Upper lobe of right lung (tissue), 1 donor: ENCODE measurements around the gene TBC1D17. TPM values are rescaled to one million over a fixed set of nuclear protein-coding genes. Genes with fewer than 3 reads are reported as not detected.

Experiments
- ATAC-seq: fragments of 200-7000 bp; cut with Tn5 transposase; one replicate; pipeline ENCODE4 v1.9.1; 2020; ENCODE audit warnings: mild to moderate bottlenecking, moderate library complexity
- DNase-seq: peaks from one replicate; pipeline ENCODE4 v3.0.0-alpha.2; 2020
- H3K27ac ChIP-seq: fragments of 200-600 bp; one replicate; pipeline ENCODE4 v1.8.0; 2022
- H3K27me3 ChIP-seq: fragments of 200-600 bp; one replicate; pipeline ENCODE4 v1.8.0; 2022; ENCODE audit warnings: mild to moderate bottlenecking
- H3K36me3 ChIP-seq: fragments of 200-600 bp; one replicate; pipeline ENCODE4 v1.8.0; 2022
- H3K4me1 ChIP-seq: fragments of 200-600 bp; one replicate; pipeline ENCODE4 v1.8.0; 2022
- H3K4me3 ChIP-seq: fragments of 200-600 bp; one replicate; pipeline ENCODE4 v1.8.0; 2022; ENCODE audit warnings: mild to moderate bottlenecking
- H3K9me3 ChIP-seq: fragments of 200-600 bp; one replicate; pipeline ENCODE4 v1.8.0; 2022
- intact Hi-C: fragments of 100-400 bp; cut with DNase I; formaldehyde crosslinking; loops from one replicate; pipeline ENCODE4 v1.11.0; 2022
- total RNA-seq: library from RNA; stranded (reverse); fragmentation: NEBNext Ultra II Directional; extraction: Animal tissue kit (Norgen Biotek cat#: 25700); gene quantifications from one replicate; pipeline ENCODE4 v1.2.1, GENCODE V29; 2021
- TF ChIP-seq, protein P1 (sequence below): fragments of 200-600 bp; IDR thresholded peaks from one replicate; pipeline ENCODE4 v1.8.0; 2022; ENCODE audit warnings: antibody characterized with exemption
- donor health status: DM: no; HTN: yes; CAD: no; lungs with severe emphysema.

Gene TBC1D17
- total RNA-seq, 1 donor from 2014 or later: 57.1 TPM

DNA sequence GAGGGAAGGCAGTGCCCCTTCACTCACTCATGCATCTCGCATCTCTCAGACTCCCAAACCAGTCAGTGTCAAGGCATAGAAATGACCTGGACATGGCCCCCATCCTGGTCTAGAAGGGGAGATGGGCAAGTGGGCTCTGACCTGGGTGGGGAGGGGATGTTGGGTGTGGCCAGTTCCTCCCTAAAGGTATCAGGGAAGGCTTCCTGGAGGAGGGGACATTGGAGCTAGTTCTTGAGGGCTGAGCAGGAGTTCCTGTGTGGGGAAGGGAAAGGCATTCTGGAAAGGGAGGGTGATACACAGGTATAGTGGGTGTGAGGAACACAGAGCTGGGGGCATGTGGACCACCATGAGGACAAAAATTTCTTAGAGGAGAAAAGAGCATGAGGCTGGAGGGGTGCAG lies 15.2 kb downstream of the TBC1D17 start:
- H3K4me1 ChIP-seq: peaks cover 22% of the 10 kb centered on the region
- no peak for DNase-seq
- H3K9me3 ChIP-seq: no peaks in the 10 kb centered on the region
- no peak for ATAC-seq
- no peaks in the 10 kb centered on the region for H3K36me3 ChIP-seq
- H3K27ac ChIP-seq: no peak overlapping the region
- intact Hi-C loops: no loop called here
- H3K4me3 ChIP-seq: no peak overlapping the region
- no peaks in the 10 kb centered on the region for H3K27me3 ChIP-seq
- TF ChIP-seq, protein P1, sequence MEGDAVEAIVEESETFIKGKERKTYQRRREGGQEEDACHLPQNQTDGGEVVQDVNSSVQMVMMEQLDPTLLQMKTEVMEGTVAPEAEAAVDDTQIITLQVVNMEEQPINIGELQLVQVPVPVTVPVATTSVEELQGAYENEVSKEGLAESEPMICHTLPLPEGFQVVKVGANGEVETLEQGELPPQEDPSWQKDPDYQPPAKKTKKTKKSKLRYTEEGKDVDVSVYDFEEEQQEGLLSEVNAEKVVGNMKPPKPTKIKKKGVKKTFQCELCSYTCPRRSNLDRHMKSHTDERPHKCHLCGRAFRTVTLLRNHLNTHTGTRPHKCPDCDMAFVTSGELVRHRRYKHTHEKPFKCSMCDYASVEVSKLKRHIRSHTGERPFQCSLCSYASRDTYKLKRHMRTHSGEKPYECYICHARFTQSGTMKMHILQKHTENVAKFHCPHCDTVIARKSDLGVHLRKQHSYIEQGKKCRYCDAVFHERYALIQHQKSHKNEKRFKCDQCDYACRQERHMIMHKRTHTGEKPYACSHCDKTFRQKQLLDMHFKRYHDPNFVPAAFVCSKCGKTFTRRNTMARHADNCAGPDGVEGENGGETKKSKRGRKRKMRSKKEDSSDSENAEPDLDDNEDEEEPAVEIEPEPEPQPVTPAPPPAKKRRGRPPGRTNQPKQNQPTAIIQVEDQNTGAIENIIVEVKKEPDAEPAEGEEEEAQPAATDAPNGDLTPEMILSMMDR: no peak

DNA sequence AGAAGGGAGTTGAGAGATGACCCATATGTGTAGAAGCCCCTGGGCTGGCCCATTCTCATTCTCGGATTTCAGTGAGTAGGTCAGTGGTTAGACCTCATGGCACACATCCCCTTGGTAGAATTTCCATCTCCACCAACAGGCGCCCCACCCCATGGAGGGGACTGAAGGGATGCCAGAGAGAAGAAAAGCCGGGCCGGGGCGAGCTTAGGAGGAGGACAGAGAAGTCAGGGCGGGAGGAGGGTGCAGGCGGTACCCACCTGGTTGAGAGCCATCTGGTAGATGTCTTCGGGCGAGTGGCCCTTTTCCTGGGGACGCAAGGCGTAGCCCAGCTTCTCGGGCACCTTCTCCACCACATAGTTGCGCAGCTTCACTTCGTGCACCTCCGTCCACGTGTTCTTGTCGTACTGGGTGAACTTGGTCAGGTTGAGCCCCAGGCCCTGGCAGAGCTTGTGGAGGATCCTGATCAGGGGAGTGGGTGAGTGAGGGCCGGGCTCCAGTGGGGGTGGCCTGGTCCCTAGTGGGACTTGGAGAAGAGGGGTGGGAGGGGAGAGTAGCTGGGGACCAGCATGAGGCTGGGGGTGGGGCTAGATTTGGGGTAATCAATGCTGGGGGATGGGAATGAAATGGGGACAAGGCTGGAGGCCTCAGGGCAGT lies 16.6 kb downstream of the TBC1D17 start:
- Histone ChIP-seq H3K36me3 (no peaks in the 10 kb centered on the region), H3K4me1 (peaks cover 27% of the 10 kb centered on the region), H3K9me3 (no peaks in the 10 kb centered on the region), H3K4me3 (no peak overlapping the region), H3K27ac (no peak overlapping the region), H3K27me3 (no peaks in the 10 kb centered on the region)
- ATAC-seq (no peak), DNase-seq (no peak)
- intact Hi-C loops: no loop called here
- TF ChIP-seq, protein P1: no peak

DNA sequence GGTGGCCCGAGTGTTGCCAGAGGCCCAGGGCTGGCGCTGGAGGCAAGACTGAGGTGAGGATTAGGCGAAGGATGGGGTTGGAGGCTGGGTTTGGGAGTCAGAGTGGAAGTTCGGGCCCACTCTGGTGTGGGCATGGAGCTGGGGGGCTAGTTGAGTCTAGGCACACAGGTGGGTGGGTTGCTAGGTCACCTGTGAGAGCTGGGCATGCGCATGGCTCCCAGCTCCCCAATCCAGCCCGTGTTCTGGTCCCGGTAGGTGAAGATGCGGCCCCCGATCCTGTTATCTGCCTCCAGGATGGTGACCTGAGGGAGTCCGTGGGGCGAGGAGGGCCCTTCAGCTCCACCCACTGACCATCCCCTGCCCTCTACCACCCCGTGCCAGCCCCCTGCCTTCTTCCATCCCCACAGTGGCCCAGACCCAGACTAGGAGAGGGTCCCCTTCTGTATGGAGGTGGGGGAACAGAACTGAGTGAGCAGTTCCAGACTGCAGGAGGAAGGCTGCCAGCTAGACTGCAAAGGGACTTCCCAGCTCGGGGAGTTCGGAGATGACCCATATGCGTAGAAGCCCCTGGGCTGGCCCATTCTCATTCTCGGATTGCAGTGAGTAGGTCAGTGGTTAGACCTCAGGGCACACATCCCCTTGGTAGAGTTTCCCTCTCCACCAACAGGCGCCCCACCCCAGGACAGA lies 17.5 kb downstream of the TBC1D17 start:
- H3K4me3 ChIP-seq: no peak overlapping the region
- TF ChIP-seq, protein P1: no peak
- no peak overlapping the region for H3K27ac ChIP-seq
- no peaks in the 10 kb centered on the region for H3K27me3 ChIP-seq
- H3K36me3 ChIP-seq: no peaks in the 10 kb centered on the region
- DNase-seq (no peak), ATAC-seq (no peak)
- H3K4me1 ChIP-seq: peaks cover 25% of the 10 kb centered on the region
- intact Hi-C loops: no loop called here
- no peaks in the 10 kb centered on the region for H3K9me3 ChIP-seq

DNA sequence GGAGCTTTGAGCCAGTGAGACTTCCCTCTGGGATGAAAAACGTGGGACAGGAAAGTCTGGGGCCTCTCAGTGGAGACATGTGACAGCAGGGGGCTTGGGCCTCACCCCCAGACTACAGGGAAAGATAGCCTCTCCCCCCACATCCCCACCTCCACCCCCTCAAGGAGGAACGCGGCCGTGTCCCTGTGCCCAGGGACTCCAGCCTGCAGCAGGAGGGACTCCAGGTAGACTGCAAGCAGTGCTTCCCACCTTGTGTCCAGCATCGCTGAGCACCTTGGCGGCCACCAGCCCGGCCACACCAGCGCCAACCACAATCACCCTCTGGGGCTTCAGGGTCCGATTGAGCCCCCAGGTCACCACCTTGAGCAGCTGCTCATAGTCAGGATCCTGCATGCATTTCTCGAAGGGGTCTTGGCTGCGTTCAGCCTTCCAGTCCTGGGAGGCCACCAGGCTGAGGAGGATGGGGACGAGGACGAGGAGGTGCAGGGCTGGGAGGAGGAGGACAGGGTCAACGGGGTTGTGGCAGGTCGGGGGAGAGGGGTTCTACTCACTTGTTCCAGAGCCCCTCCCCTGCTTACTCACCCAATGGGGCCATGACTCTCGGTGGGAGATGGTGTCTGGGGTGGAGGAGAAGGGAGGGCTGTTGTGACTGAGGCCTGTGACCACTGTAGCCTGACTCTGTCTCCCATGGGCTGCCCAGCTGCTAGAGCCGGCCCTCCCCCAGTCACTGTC lies 18.2 kb downstream of the TBC1D17 start:
- TF ChIP-seq, protein P1: no peak
- no peak overlapping the region for H3K4me3 ChIP-seq
- intact Hi-C loops: no loop called here
- H3K36me3 ChIP-seq: no peaks in the 10 kb centered on the region
- no peak for DNase-seq
- H3K27me3 ChIP-seq: no peaks in the 10 kb centered on the region
- H3K4me1 ChIP-seq: peaks cover 20% of the 10 kb centered on the region
- no peaks in the 10 kb centered on the region for H3K9me3 ChIP-seq
- ATAC-seq: no peak
- no peak overlapping the region for H3K27ac ChIP-seq

DNA sequence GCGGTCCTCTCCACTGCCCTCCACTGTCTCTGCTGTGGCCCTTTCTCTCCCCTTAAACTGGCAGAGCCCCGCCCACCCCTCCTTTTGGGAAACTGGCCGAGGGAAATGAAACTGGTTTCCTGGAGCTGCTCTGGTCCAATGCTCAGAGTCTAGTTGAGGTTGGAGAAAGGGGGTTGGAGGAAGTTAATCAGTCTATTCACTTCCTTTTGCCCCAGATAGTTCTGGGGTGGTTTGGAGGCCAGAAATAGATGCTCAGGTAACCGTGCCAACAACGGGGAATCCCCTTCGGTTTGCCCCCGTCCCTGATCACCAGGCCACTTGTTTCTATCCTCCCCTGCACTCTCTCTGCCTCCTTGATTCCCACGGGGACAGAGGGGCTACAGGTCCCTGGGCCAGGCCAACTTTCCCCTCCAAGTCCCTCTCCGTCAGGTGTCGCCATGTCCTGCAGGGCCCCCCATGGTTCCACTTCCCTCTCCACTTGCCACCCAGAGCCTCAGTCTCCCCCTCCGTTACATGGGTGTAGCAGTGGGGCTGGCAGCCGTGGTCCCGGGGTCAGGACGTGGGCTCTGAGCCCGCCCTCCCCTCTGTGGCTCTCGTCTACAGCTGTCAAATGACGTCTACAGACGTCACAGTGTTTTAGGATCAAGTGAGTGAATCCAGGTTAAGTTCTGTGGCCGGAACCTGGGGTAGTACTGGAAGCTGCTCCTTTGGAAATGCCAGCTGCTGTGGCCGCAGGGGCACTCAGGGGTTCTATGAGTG lies 19.5 kb downstream of the TBC1D17 start, which contains the start of gene IL4I1:
Gene IL4I1 (minus strand): TSS at position 25 of the 759 bp plus-strand sequence. CDS start 727 bp downstream, outside the sequence.
- peaks cover 20% of the 10 kb centered on the region for H3K4me1 ChIP-seq
- H3K27me3 ChIP-seq: no peaks in the 10 kb centered on the region
- DNase-seq: peak; percentile 73
- TF ChIP-seq, protein P1: no peak
- no peaks in the 10 kb centered on the region for H3K36me3 ChIP-seq
- no peak within 1 kb of the TSS for H3K4me3 ChIP-seq
- intact Hi-C loops: no loop called here
- H3K9me3 ChIP-seq: no peaks in the 10 kb centered on the region
- ATAC-seq: peak; percentile 71
- peak within 1 kb of the TSS; percentile 36 for H3K27ac ChIP-seq
